Measurements from ENCODE around the gene BTD. TPM values are rescaled to one million over a fixed set of nuclear protein-coding genes. Genes with fewer than 3 reads are reported as not detected.
"Not testable (repeated sequence)": the region's sequence is repeated elsewhere in the genome, so short reads cannot be mapped to it uniquely, and the experiment has no call there.

BTD gene
- total RNA-seq, 1 experiment from 2014 or later = 23.8 TPM

DNA sequence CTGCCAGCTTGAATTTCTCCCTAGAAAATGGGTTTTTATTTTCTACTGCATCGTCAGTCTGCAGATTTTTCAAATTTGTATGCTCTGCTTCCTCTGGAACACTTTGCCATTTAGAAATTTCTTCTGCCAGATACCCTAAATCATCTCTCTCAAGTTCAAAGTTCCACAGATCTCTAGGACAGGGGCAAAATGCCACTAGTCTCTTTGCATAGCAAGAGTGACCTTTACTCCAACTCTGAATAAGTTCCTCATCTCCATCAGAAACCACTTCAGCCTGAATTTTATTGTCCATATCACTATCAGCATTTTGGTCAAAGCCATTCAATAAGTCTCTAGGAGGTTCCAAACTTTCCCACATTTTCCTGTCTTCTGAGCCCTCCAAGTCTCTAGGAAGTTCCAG, 3.0 kb downstream of the BTD start:
- DNase-seq (ENCODE audit: low spot score) = not testable (repeated sequence)

DNA sequence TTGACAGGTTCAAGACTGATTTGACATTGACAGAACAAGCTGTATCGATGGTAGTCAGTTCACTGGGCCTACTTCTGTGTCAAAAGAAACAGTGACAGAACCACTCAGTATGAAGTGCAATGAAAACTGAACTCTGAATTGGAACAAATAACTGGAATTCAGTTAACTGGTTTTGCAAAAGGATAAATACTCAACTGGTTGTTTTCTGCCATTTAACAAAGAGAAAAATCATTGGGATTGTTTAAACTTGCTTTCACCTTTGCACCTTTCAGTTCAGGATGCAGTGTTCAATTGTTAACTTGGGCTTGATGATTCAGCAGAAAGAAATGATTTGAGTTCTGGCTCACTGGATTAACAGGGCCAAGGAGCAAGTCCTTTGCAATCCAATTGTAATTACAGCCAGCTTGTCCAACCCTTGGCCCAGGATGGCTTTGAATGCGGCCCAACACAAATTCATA, 4.9 kb downstream of the BTD start:
- no peak for DNase-seq (ENCODE audit: low spot score)

DNA sequence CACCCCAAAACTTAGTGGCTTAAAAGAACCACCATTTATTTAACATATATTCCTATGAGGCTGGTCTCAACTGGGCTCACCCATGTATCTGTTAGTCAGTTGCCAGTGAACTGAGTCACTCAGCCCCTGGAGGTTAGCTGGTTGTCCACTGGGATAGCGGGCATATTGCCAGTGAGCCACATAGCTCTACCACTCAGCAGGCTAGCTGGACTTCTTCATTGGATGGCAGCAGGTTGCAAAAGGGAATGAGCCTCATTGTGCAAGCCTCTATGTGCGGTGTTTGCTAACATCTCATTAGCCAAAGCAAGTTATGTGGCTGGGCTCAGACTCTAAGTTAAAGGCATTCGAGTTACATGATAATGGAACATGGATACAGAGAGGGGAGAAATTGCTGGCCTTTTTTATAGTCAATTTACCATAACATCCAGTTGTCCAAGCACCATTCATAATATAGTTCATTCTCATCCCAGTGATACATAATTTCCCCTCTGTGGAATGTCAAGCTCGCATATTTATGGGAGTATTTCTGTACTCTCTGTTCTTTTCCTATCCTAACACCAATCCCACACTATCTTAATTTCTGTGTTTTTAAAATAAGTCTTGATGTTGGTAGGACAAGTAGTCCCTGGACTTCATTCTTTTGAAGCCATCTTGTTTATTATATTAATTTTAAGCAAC, 8.7 kb downstream of the BTD start:
- peak; percentile 40 for DNase-seq (ENCODE audit: low spot score)

DNA sequence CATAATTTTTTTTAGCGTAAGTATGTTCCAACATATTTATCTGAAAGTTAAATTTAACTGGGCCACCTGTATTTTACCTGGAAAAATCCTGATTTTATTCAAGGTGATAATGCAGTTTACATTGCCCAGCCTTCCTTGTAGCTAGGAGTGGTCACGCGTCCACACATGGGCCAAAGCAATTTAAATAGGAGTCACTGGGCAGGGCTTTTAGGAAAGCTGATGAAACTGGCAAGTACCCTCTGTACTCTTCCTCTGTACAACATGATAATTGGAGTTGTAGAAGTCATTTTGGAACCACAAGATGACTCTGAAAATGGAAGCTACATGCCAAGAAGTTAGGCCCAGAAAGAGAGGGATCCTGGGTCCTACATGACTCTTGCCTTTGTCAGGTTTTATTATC, 9.5 kb downstream of the BTD start:
- DNase-seq (ENCODE audit: low spot score) = no peak

DNA sequence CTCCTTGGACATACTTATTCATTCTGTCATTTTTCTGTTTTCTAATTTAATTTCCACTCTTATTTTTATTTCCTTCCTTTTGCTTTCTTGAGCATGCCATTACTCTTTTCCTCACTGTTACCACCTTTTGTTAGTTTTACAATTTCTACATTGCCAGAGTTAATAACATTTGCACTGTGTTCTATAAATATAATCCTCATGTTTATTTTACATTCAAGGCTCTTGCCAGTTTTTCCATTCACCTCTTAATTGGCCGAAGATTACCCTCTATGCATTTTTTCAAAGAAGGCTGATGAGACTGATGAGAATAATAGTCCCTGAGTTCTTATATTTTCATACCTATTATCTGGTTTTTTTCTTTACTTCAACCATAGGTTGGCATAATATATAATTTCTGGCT, 10.5 kb downstream of the BTD start:
- no peak for DNase-seq (ENCODE audit: low spot score)

DNA sequence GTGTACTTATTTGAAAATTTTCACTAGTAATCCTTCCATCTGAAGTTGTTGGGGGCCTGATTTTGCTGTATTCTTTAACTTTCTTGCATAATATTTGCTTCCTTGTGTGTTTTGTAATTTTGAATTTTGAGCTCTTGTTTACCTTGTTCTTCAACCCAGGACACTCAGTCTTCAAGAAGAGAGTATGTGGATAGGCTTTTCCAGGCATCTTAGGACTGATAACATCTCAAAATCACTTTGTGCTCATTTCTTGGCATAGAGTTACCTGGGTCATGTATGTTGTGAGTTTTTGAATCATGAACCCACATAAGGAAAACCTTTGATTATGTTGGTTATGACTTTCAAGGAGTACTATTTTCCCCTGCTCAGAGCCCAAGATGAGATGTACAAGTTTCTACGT, 13.4 kb downstream of the BTD start:
- no peak for DNase-seq (ENCODE audit: low spot score)

DNA sequence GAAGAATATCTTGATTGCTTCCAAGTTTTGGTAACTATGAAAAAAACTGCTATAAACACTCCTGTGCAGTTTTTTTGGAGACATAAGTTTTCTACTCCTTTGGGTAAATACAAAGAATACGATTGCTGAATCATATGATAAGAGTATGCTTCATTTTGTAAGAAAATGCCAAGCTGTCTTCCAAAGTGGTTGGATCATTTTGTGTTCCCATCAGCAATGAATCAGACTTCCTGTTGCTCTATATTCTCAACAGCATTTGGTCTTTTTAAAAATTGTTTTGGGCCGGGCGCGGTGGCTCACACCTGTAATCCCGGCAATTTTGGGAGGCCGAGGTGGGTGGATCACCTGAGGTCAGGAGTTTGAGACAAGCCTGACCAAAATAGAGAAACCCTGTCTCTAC, 14.5 kb downstream of the BTD start:
- DNase-seq (ENCODE audit: low spot score) = no peak

DNA sequence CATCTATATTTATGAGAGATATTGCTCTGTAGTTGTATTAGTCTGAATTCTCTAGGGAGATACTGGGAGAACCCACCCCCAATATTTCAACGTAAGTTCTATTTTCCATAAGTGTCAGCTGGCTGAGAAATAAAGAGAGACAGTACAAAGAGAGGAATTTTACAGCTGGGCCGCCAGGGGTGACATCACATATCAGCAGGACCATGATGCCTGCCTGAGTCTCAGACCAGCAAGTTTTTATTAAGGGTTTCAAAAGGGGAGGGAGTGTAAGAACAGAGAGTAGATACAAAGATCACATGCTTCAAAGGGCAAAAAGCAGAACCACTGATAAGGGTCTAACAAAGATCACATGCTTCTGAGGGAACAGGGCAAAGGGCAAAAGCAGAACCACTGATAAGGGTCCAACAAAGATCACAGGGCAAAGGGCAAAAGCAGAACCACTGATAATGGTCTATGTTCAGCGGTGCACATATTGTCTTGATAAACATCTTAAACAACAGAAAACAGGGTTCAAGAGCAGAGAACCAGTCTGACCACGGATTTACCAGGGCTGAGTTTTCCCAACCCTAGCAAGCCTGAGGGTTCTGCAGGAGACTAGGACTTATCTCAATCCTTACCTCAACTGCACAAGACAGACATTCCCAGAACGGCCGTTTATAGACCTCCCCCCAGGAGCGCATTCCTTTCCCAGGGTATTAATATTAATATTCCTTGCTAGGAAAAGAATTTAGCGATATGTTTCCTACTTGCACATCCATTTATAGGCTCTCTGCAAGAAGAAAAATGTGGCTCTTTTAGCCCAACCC, 18.3 kb downstream of the BTD start:
- DNase-seq (ENCODE audit: low spot score) = not testable (repeated sequence)

DNA sequence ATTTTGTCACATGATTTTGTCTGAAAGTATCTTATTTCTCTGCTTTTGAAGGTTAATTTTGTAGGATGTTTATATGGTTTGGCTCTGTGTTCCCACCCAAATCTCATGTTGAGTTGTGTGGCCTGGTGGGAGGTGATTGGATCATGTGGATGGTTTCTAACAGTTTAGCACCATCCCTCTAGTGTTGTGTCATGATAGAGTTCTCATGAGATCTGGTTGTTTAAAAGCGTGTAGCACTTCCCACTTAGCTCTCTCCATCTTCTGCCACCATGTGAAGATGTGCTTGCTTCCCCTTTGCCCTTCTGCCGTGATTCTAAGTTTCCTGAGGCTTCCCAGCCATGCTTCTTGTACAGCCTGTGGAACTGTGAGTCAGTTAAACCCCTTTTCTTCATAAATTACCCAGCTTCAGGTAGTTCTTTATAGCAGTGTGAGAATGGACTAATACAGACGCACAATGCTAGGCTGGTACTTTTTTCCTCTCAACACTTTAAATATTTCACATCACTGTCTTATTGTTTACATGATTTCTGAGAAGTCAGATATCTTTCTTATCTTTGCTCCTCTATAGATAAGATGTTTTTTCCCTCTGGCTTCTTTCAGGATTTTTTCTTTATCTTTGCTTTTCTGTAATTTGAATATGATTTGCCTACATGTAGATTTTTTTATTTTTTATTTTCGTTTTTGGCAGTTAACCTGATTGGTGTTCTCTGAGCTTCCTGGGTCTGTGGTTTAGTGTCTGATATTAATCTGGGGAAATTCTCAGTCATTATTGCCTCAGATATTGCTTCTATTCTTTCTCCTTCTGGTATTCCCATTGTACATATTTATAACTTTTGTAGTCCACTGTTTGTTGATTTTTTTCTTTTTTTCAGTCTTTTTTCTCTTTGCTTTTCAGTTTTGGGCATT, 22.2 kb downstream of the BTD start:
- DNase-seq (ENCODE audit: low spot score) = no peak

DNA sequence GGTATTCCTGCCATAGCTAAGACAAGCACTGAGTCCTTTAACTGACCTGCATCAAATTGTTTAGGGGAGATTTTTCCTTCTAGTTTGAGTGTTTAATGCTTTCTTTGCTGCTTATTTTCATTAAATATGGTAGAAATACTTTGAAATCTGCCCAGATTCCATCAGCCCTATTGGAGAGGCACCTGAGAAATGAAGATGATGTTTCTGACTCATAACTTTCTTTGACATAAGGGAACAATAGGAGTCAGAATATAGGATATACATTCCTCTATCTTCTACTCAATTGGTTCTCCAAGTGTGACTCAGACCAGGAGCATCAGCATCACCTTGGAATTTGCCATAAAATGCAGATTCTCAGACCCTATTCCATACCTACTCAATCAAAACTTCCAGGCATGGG, 27.4 kb downstream of the BTD start:
- no peak for DNase-seq (ENCODE audit: low spot score)

DNA sequence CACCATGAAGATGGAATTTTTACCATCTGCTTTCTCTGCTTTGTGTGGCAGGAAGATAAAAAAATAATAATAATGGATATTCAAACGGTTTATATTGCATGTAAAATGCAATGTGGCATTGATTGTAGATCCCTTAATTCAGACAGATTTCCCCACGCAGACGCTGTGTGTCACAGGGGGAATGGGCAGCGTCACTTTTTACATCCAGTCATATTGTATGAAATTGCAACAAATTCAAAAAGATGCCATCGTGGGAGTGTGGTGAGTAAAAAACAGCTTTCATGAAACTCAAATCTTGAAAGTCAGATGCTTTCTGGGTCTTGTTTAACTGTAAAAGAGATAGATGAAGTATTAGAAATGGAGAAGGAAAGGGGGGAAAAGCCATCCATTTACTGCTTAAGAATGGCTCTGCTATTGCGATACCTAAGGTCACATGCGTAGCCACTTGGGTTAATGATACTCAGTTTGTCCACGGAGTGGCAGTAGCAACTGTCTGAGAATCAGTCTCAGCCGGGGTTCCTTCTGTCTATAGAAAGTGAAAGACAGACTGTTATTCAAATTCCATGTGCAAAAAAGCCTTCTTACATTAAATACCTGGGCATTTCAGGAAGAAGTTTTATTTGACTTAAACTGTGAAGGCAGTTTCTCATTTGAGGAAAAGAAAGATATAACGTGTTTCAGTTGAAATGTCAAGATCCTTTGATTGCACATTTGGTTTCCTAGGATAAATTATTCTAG, 28.5 kb downstream of the BTD start:
- peak; percentile 88 for DNase-seq (ENCODE audit: low spot score)

DNA sequence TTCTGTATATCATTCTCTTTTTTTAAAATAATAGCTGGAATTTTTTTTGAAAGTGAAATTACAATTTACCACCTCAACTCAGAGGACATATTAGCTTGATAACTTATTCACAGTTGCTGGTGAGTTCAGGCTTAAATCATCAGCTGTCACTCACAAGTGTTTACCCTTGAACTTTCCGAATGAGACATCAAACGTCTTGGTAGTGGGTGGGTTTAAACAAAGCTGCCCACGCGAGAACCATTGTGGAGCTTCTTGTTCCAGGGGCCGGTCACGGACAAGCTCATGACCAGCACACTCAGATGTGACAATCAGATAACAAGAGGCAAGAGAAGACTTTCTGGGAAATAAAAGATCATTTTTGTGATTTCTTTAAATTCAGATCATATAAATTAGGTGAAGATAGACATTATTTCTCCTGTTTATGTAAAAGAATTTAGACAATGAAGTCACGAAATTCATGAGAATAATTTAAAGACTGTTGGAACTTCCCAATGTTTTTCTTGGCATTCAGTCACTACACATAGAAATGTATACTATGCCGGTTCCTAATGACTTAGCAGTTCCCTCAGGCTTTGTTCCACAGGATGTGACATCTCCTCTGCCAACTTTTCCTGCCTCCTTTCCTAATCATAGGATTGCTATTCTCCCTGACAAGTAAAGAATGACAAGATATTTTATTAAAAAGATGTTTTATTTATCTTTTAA, 29.3 kb downstream of the BTD start:
- DNase-seq (ENCODE audit: low spot score) = peak; percentile 82

DNA sequence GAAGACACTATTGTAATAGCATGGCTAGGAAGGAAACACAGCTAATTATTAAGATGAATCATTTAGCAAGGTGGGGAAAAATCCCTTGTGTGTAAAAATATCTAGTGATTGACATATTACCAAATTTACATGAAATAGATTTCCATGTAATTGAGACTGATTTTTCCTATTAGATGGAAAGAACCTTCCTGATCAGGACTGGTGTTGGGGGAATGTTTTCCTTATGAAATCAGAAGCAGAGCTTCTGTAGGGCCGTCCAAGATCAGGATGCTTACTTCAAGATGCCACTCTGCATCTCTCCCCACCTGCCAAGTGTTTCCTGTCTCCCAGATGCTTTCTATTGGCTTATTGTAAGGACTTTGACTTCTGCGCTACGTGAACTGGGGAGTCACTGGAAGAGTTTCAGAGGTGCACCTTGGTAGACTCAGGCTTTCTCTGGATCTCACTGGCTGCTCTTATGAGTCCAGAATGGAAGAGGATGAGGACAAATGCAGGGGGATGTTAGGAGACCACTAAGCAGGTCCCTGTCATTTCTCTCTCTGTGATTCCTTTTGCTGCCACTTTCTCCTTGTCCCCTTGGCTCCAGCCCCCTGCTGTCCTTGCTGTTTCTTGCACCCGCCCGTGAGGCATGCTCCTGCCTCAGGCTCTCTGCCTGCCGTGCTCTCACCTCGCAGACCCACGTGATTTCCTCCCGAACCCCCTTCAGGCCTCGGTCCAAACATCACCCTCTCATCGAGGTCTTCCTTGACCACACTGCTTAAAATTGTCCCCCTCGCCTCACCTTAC, 30.1 kb downstream of the BTD start:
- DNase-seq (ENCODE audit: low spot score) = no peak

DNA sequence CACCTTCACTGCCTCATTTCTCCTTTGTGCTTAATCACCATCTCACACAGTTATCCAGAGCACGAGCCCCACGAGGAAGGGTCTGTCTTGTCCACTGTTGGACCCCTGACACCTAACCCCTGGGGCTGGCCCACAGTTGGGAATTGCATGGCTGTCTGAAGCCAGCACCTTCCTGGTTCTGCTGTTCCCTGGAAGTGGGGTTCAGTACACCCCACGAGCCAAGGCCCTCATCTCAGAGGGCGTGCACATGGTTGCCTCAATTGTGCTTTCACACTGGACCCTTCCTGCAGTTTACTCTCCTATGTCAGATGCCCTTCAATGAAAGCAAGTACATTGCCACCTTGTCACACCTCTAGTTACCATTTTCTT, 30.7 kb downstream of the BTD start:
- DNase-seq (ENCODE audit: low spot score) = no peak

DNA sequence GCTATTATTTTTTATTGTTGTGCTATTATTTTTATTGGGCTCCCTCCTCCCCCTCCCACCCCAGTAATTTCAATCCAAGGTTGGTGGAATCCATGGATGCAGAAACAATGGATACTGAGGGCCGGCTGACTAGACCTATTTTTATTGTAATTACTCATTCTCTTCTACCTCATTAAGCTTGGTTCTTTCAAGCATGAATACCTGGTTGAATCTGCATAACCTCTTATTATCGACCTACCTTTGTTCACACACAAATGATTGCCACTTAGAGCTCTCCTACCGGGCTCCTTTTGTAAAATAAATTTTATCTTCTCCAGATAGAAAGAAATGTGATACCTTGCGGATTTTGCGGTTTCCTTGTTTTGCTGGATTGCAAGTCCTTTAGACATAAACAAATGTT, 31.6 kb downstream of the BTD start:
- no peak for DNase-seq (ENCODE audit: low spot score)

DNA sequence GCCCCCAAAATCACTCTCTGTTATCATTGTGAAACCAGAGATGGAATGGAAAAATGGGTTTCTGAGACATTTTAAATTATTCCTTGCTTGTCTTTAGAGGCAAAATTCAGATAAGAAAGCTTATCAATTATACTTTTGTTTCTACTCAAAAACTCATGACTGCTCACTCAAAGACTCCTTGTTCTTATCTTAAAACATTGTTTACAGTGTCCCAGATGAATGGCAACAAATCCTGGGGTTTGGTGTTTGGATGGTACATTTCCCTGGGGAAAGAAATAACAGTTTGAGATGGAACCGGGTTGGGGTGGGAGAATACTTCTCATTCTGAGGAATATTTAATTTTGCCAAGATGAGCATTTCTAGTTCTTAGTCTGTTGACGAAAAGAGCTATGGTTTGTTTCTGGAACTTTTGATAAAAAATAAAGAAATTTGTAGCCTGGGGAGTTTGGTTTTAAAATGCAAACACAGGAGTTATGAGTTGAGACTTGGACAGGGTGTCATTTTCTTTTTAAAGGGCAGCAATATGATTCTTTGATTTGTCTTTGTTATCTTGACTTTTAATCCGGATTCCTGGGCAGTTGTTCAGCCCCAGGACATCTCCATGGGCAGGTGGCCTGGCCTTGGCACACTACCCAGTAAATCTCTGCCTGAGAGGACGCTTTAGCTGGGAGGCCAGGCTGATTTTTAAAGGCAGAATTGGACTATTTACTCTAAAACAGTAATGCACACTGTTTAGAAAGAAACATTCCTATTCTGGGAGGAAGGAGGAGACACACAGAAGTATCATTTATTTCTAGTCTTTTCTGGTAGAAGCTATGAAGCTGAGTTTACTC, 32.4 kb downstream of the BTD start:
- no peak for DNase-seq (ENCODE audit: low spot score)

DNA sequence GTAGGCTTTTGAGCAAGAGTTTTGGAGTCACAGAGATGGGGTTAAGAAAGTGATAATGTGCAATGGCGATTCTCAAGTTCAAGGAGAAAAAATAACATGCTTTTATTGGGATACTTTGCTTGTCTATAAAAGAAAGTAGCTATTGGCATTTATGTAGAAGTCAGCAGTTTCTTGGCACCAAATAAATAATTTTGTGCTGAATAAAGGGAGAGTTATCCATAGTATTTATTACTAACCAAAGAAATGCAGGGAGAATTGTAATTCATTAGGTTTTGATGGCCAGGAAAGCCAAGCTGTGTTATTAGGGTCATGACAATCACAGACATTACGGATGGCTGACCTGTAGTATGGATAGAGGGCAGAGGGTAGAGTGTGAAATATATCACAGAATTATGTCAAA, 33.1 kb downstream of the BTD start:
- no peak for DNase-seq (ENCODE audit: low spot score)

DNA sequence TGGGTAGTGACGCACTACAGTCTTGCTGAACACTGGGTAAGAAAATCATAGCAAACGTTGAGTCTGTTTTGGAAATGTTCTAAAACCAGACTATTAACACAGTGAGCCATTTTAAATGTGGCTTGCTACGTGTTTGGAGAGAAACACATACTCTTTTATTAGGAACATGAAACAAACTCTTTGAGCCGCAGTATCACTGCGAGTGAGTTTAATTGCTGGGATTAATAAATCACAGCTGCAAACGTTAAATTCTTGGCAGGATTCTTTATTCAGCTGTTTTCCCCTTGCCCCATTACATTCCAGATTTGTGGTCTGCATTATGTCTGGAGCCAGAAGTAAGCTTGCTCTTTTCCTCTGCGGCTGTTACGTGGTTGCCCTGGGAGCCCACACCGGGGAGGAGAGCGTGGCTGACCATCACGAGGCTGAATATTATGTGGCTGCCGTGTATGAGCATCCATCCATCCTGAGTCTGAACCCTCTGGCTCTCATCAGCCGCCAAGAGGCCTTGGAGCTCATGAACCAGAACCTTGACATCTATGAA, 33.6 kb downstream of the BTD start:
- DNase-seq (ENCODE audit: low spot score) = no peak

Data from H4 (cell line).